ENCODE measurements around the gene SLC15A3. TPM values are rescaled to one million over a fixed set of nuclear protein-coding genes. Genes with fewer than 3 reads are reported as not detected.

The SLC15A3 gene
- polyA plus RNA-seq, 3 donors, result 27.1 to 121 (median 35.0) TPM

- H3K27me3 ChIP-seq (ENCODE audit: control insufficient read depth in 2 of 2, insufficient read depth in 2 of 2, low read length in 2 of 2), result peaks cover 10 to 19% of the 10 kb centered on the region in 2 donors
- H4K20me1 ChIP-seq (ENCODE audit: insufficient read depth, low read length), result peaks cover 24% of the 10 kb centered on the region
- Mint-ChIP-seq H3K27me3 (ENCODE audit: low read depth in 3 of 3) (peaks cover 15 to 27% (median 22%) of the 10 kb centered on the region in 3 donors), H3K4me3 (no peak overlapping the region), H3K36me3 (peaks cover 42 to 49% of the 10 kb centered on the region in 2 donors), H3K27ac (peak overlapping the region in 6 of 7 donors; percentile 83 to 93 (median 90)), H3K9me3 (peaks cover 0 to 8% (median under 1%) of the 10 kb centered on the region in 7 donors), H3K4me1 (peaks cover 54% of the 10 kb centered on the region)
- TF ChIP-seq CTCF (IDR thresholded peaks at IDR 0.05), result no peak
- H3K4me2 ChIP-seq (replicated peaks; ENCODE audit: extremely low read depth, low read length, poor library complexity, severe bottlenecking), result peak overlapping the region; percentile 57
- peaks cover 0 to 3% of the 10 kb centered on the region in 2 donors for H3K9me3 ChIP-seq (replicated peaks in 1 of 2; ENCODE audit: control insufficient read depth in 1 of 2, insufficient read depth in 1 of 2, low read length in 2 of 2)
- H3K36me3 ChIP-seq (replicated peaks in 1 of 2; ENCODE audit: control insufficient read depth in 1 of 2, insufficient read depth in 2 of 2, low read length in 2 of 2), result peaks cover 30 to 39% of the 10 kb centered on the region in 2 donors
- H3K79me2 ChIP-seq (ENCODE audit: insufficient read depth, low read length), result peaks cover 46% of the 10 kb centered on the region
- no peak for DNase-seq
- H3K4me1 ChIP-seq (ENCODE audit: control insufficient read depth in 1 of 2, insufficient read depth in 2 of 2, low read length in 2 of 2), result peaks cover 59% of the 10 kb centered on the region in 2 donors
- WGBS (ENCODE audit: insufficient coverage), result no CpG with 5 or more reads among the region's 2 CpGs
- peak overlapping the region in 1 of 3 experiments; percentile 37 for H3K4me3 ChIP-seq (replicated peaks in 1 of 3; ENCODE audit: low read depth in 2 of 3, low read length in 3 of 3)
- intact Hi-C loops (cut with micrococcal nuclease), result loop anchor here in 1 of 2 donors (5.0 kb wide), 1 partner anchor 32 kb away; the partner anchor contains the start of gene SLC15A3
- peak overlapping the region; percentile 43 to 72 for H3K27ac ChIP-seq (ENCODE audit: low read depth in 1 of 2, low read length in 2 of 2)
- no peak overlapping the region for H2AFZ ChIP-seq (ENCODE audit: insufficient read depth, low read depth, low read length, poor library complexity, severe bottlenecking)
- H3K9ac ChIP-seq (ENCODE audit: insufficient read depth, low read length, poor library complexity, severe bottlenecking), result no peak overlapping the region
These were observed 32.0 kb downstream of the SLC15A3 start for GRCh38 chr11:60919956-60920355.

DNA sequence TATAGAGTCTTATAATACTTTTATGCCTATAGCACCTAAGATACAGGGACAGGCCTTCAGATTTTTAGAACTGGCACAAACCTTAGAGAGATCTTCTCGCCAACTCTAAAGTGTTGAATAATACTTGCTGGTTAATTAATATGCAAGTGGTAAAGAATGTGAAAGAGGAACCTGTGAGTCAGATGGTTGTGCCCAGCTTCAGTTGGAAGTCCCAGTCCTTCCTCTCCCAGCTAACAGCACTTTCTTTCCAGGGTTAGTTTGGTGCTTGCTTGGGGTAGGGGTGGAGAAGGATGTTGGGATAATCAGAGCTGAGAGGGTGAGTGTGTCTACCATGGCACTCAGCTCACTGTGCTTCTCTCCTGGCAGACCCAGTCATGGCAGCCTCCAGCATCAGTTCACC lies 32.7 kb downstream of the SLC15A3 start:
- H3K9ac ChIP-seq (ENCODE audit: insufficient read depth, low read length, poor library complexity, severe bottlenecking), result no peak overlapping the region
- peaks cover 12 to 20% (median 19%) of the 10 kb centered on the region in 3 donors for H3K27me3 Mint-ChIP-seq (ENCODE audit: low read depth in 3 of 3)
- peak; percentile 54 to 88 (median 82) for DNase-seq
- peaks cover 53% of the 10 kb centered on the region for H3K79me2 ChIP-seq (ENCODE audit: insufficient read depth, low read length)
- H3K4me3 ChIP-seq (replicated peaks in 1 of 3; ENCODE audit: low read depth in 2 of 3, low read length in 3 of 3), result peak overlapping the region in 1 of 3 experiments; percentile 37
- peak overlapping the region; percentile 57 for H3K4me2 ChIP-seq (replicated peaks; ENCODE audit: extremely low read depth, low read length, poor library complexity, severe bottlenecking)
- H3K36me3 ChIP-seq (replicated peaks in 1 of 2; ENCODE audit: control insufficient read depth in 1 of 2, insufficient read depth in 2 of 2, low read length in 2 of 2), result peaks cover 30 to 39% of the 10 kb centered on the region in 2 donors
- H4K20me1 ChIP-seq (ENCODE audit: insufficient read depth, low read length), result peaks cover 25% of the 10 kb centered on the region
- peak overlapping the region; percentile 27 to 62 for H3K4me3 Mint-ChIP-seq
- peaks cover 5 to 13% of the 10 kb centered on the region in 2 donors for H3K27me3 ChIP-seq (ENCODE audit: control insufficient read depth in 2 of 2, insufficient read depth in 2 of 2, low read length in 2 of 2)
- H3K4me1 ChIP-seq (ENCODE audit: control insufficient read depth in 1 of 2, insufficient read depth in 2 of 2, low read length in 2 of 2), result peaks cover 59 to 61% of the 10 kb centered on the region in 2 donors
- no peak overlapping the region for H2AFZ ChIP-seq (ENCODE audit: insufficient read depth, low read depth, low read length, poor library complexity, severe bottlenecking)
- H3K4me1 Mint-ChIP-seq, result peaks cover 55% of the 10 kb centered on the region
- WGBS (ENCODE audit: insufficient coverage), result no CpG with 5 or more reads among the region's 1 CpG
- no peaks in the 10 kb centered on the region for H3K9me3 ChIP-seq (replicated peaks in 1 of 2; ENCODE audit: control insufficient read depth in 1 of 2, insufficient read depth in 1 of 2, low read length in 2 of 2)
- H3K27ac ChIP-seq (ENCODE audit: low read depth in 1 of 2, low read length in 2 of 2), result peak overlapping the region; percentile 43 to 72
- H3K9me3 Mint-ChIP-seq, result peaks cover 0 to 5% (median 0%) of the 10 kb centered on the region in 7 donors
- peaks cover 42 to 49% of the 10 kb centered on the region in 2 donors for H3K36me3 Mint-ChIP-seq
- TF ChIP-seq CTCF (IDR thresholded peaks at IDR 0.05), result no peak
- intact Hi-C loops (cut with micrococcal nuclease), result loop anchor here in 1 of 2 donors (5.0 kb wide), 1 partner anchor 33 kb away; the partner anchor contains the start of gene SLC15A3
- peak overlapping the region; percentile 83 to 93 (median 91) for H3K27ac Mint-ChIP-seq

Measured in CD14-positive monocyte (primary cell).